Measurements from ENCODE around the gene POP4. TPM values are rescaled to one million over a fixed set of nuclear protein-coding genes. Genes with fewer than 3 reads are reported as not detected.

The POP4 gene
- total and polyA plus RNA-seq, 9 of the 15 experiments (the other 6 are each of a cell fraction or from before 2014, with no cell fraction given) = 42.1 to 128 (median 99.0) TPM

DNA sequence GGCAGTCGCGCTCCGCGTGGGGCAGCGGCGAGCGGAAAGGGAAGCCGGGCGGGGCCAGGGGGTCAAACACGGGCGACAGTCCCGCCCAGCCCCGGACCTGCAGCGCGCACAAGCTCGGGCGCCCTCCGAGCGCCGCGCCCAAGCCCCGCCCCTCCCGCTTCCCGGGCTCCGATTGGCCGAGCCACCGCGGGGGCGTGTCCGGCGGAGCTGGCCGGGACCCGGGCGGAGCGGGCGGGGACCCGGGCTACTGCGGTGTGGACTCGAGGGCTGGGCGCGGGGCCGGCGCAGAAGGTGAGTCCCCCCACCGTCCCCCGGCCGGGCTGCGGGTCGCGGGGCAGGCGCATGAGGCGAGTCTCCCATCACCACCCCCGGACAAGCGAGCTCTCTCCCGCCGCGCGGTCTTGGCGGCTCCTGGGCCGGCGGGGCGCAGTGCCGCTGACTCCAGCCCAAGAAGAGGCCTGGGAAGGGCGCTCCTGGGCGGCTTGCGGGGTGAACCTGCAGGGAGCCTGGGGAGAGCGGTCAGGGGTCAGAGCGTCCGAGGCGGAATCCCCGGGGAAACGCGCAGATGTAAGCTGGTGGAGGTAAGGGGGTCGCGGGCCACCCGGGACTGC lies 59.2 kb downstream of the POP4 start, which contains the start of gene PLEKHF1 (continued):
- TF ChIP-seq ZNF407 (IDR thresholded peaks at IDR 0.05; ENCODE audit: low read depth) = no peak
- no peak for TF ChIP-seq ZNF165 (CRISPR knock-in tag; IDR thresholded peaks at IDR 0.05; ENCODE audit: borderline replicate concordance)
- TF ChIP-seq, protein P1, sequence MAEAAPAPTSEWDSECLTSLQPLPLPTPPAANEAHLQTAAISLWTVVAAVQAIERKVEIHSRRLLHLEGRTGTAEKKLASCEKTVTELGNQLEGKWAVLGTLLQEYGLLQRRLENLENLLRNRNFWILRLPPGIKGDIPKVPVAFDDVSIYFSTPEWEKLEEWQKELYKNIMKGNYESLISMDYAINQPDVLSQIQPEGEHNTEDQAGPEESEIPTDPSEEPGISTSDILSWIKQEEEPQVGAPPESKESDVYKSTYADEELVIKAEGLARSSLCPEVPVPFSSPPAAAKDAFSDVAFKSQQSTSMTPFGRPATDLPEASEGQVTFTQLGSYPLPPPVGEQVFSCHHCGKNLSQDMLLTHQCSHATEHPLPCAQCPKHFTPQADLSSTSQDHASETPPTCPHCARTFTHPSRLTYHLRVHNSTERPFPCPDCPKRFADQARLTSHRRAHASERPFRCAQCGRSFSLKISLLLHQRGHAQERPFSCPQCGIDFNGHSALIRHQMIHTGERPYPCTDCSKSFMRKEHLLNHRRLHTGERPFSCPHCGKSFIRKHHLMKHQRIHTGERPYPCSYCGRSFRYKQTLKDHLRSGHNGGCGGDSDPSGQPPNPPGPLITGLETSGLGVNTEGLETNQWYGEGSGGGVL (CRISPR knock-in tag; IDR thresholded peaks at IDR 0.05) = no peak
- no peak for TF ChIP-seq ZNF830 (CRISPR knock-in tag; IDR thresholded peaks at IDR 0.05)
- TF ChIP-seq RBM17 (IDR thresholded peaks at IDR 0.05; ENCODE audit: borderline replicate concordance, low read depth, low read length) = no peak
- no peak for TF ChIP-seq ZC3H8 (IDR thresholded peaks at IDR 0.05)
- no peak for TF ChIP-seq ZNF740 (CRISPR knock-in tag; IDR thresholded peaks at IDR 0.05)
- TF ChIP-seq ZNF740 (tag; IDR thresholded peaks at IDR 0.05) = no peak
- no peak for TF ChIP-seq FOXJ3 (CRISPR knock-in tag; IDR thresholded peaks at IDR 0.05)
- TF ChIP-seq, protein P2, sequence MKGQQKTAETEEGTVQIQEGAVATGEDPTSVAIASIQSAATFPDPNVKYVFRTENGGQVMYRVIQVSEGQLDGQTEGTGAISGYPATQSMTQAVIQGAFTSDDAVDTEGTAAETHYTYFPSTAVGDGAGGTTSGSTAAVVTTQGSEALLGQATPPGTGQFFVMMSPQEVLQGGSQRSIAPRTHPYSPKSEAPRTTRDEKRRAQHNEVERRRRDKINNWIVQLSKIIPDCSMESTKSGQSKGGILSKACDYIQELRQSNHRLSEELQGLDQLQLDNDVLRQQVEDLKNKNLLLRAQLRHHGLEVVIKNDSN (CRISPR knock-in tag; IDR thresholded peaks at IDR 0.05) = no peak
- no peak for TF ChIP-seq ZNF263 (CRISPR knock-in tag; IDR thresholded peaks at IDR 0.05; ENCODE audit: borderline replicate concordance)
- no peak for TF ChIP-seq NFRKB (IDR thresholded peaks at IDR 0.05; ENCODE audit: low read depth)
- TF ChIP-seq TRIM28 (IDR thresholded peaks at IDR 0.05) = no peak
- no peak for TF ChIP-seq SRSF3 (IDR thresholded peaks at IDR 0.05; ENCODE audit: insufficient read depth, low read length)
- TF ChIP-seq SNRNP70 (optimal IDR thresholded peaks at IDR 0.05; ENCODE audit: low read depth, low read length) = no peak
- TF ChIP-seq ZBTB26 (CRISPR knock-in tag; IDR thresholded peaks at IDR 0.05) = no peak

All from K562 (cell line).